ENCODE data around the gene AMMECR1.

The AMMECR1 gene

DNA sequence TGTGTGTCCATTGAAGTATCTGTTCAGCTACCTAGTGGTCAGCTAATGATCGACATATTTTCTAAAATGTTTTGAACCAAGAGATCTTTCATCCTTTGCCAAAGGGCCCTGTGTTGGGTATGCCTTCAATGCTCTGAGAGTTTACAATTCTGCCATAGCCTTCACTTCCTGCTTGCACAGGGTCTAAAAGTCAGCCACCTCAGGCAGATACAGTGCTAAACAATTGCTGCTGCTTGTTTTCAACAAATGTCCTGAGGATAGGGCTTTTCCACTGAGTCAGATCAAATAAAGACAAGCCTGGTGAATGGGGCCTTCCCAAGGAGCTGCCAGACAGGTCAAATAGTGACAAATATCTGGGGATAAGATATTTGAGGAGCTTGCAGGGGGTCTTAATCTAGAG, 16.7 kb downstream of the AMMECR1 start:
- FAIRE-seq (peak; percentile 41), DNase-seq (ENCODE audit: insufficient read length, low spot score) (no peak)
- TF ChIP-seq POLR2A (IDR thresholded peaks at IDR 0.05; ENCODE audit: low read depth, low read length), result no peak

DNA sequence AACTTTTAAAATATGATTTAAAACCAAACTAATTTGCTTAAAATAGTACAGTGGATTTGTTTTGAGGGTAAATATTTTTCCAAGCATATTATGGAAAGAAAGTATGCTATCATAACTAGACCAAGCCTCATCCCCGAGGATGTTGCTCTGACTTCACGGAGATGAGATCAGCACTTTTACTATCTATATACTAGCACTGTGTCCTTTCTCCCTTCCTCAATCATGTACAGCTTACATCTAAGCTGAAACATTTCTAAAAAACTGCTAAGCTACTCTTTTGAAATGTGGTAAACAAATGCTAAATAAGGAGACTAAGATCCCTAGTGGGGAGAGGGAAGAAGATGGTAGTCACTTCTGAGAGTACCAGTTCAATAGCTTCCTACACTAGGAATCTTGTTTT, 23.8 kb downstream of the AMMECR1 start:
- TF ChIP-seq POLR2A (IDR thresholded peaks at IDR 0.05; ENCODE audit: low read depth, low read length), result no peak
- DNase-seq (ENCODE audit: insufficient read length, low spot score) (no peak), FAIRE-seq (no peak)

DNA sequence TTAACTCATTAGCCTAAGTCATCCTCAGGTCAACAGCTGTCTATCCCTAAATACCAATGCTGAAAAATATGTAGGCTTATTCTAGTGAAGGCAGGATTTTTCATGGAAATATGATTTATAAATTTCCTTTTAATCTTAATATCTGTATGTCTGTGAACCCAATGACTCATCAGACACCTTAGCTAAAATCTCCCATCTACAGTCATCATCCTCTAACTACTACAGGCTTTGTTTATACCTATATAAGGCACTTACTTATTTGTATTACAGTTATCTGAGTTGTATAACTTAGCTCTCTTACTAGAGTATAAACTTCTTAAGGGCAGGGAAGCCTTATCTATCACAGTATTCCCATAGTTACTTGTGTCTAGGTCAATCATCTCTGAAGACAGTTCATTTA, 24.2 kb downstream of the AMMECR1 start:
- DNase-seq (ENCODE audit: insufficient read length, low spot score) (no peak), FAIRE-seq (no peak)
- no peak for TF ChIP-seq POLR2A (IDR thresholded peaks at IDR 0.05; ENCODE audit: low read depth, low read length)

DNA sequence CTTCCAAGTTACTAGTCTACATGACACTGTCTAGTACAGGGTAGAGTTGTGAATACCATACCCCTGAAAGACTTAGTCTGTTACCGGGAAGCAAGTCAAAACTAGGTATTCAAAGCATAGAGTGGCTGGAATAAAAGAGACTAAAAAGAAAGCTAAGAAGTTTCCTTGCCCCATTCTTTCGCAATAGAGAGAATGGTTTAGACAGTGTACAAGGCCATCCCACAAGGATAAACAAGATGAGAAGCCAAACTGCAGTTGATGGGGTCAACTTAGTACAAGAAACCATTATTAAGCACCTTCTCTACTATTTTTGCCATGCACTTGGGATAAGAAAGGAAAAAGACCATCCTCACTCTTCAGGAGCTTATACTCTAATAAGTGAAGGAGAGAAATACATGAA, 30.3 kb downstream of the AMMECR1 start:
- FAIRE-seq, result no peak
- no peak for DNase-seq (ENCODE audit: insufficient read length, low spot score)
- TF ChIP-seq POLR2A (IDR thresholded peaks at IDR 0.05; ENCODE audit: low read depth, low read length), result no peak

DNA sequence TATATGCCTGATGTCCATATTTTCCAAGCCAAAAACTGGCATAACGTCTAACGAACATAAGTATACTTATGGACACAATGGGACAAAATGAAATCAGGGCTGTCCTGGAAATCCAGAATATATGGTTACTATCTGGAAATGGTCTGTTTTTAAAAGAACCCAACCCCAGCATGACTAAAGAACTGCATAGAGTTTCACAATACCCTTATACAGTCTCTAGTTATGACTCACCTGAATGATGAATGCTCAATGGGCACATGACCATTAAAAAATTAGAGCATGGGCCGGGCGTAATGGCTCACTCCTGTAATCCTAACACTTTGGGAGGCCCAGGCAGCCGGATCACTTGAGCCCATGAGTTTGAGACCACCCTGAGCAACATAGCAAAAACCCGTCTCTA, 31.8 kb downstream of the AMMECR1 start:
- DNase-seq (ENCODE audit: insufficient read length, low spot score) (peak; percentile 4), FAIRE-seq (peak; percentile 87)
- TF ChIP-seq POLR2A (IDR thresholded peaks at IDR 0.05; ENCODE audit: low read depth, low read length), result no peak

DNA sequence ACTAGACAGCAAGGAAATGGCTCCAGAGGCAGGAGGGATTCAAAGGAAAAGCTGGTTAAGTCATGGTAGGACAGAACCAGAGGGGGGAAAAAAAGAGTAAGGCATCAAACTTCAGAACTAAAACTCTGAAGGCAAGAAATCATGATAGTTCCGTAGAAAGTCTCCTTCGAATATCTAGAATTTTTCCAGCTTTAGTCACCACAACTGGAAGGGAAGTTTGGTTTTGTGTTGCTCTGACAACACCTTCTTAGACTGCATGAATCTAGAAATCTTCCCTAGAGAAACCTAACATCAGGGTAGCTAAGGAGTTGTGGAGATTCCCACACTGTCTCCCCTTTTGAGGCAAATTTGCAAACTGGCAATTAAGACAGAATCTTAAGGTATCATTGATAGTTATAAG, 33.7 kb downstream of the AMMECR1 start:
- peak; percentile 6 for DNase-seq (ENCODE audit: insufficient read length, low spot score)
- no peak for TF ChIP-seq POLR2A (IDR thresholded peaks at IDR 0.05; ENCODE audit: low read depth, low read length)
- FAIRE-seq, result peak; percentile 94

DNA sequence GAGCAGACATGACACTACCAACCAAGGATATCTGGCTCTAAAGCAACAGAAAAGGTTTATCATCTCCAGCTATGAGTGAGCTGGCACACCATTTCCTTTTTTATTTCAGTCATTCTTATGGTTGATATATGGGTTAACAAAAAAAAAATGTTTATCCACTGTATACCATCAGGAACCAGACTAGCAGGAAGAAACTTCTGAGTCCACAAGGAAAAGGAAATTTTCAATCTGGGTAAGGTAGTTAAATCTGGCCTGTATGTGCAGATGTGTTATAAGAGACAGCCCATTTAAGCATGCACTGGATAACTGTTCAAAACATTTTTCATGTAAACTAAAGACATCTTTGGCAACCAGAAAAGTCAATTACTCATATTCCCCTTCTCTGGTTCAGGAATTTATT, 35.0 kb downstream of the AMMECR1 start:
- no peak for TF ChIP-seq POLR2A (IDR thresholded peaks at IDR 0.05; ENCODE audit: low read depth, low read length)
- FAIRE-seq (no peak), DNase-seq (ENCODE audit: insufficient read length, low spot score) (no peak)

DNA sequence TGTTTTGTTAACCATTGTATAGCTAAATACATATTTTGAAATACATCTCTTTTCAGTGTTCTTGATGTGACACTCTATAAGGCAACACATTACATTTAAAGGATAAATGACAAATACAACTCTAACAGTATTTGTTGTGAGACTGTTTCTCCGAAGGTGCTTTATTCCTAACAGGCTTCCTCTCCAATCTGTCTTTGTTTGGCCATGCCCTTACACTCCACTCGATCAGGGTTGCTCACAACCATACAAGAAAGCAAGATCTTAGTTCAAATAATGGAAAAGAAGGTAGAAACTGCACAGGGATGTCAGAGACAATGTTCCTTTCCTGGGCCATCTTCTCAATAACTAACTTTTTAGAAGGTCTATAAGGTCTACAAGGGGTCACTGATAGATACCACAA, 36.5 kb downstream of the AMMECR1 start:
- FAIRE-seq (no peak), DNase-seq (ENCODE audit: insufficient read length, low spot score) (no peak)
- no peak for TF ChIP-seq POLR2A (IDR thresholded peaks at IDR 0.05; ENCODE audit: low read depth, low read length)

DNA sequence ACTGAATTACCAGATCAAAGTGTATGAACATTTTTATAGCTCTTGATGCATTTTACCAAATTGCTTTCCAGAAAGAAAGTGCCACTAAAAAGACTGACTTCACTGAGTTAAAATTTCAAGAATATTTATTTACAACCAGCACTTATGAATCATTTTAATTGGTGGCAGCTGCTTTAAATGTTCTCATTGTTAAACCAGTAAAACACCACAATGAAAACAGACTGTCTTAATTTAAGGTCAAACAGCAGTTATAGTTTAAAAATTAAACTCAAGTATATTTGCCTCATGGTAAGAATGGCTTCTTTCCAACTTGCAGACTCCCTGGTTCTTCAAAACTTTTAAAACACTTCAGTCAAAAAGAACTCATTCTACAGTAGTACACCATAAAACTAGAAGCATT, 36.9 kb downstream of the AMMECR1 start:
- no peak for FAIRE-seq
- DNase-seq (ENCODE audit: insufficient read length, low spot score), result no peak
- no peak for TF ChIP-seq POLR2A (IDR thresholded peaks at IDR 0.05; ENCODE audit: low read depth, low read length)

DNA sequence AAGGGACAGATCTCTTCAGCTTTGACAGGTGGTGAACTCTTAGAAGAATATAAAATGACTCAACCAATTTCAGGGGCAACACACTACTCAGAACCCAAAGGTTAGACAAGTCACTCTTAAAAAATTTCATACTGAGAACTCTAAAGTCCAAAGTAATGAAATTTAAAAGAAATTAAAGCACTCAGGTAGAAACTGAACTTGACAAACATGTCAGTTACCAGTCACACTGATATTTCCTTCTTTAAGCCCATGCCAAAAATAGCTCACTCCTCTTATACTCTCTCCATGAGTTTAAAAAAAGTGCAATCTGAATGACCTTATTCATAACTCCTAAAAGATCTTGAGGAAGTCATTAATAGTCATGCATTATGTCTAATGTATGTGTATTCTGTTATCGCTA, 40.3 kb downstream of the AMMECR1 start:
- no peak for TF ChIP-seq POLR2A (IDR thresholded peaks at IDR 0.05; ENCODE audit: low read depth, low read length)
- FAIRE-seq, result no peak
- DNase-seq (ENCODE audit: insufficient read length, low spot score), result no peak

DNA sequence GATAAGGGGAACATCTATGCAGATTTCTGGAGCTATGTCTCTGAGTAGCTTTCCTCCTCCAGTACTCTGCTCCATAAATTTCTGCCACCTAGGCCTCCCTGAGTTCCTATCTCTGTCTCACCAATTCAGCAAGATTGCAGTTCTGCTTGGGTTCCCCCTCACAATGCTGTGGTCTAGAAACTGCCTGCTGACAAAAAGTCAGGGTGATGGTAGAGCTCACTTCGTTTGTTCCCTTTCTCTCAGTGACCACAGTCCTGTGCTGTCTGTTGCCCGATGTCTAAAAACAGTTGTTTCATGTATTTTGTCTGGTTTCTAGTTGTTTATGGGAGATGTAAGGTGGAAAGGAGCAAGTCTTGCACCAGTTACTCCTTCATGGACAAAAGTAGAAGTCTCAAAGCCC, 41.1 kb downstream of the AMMECR1 start:
- FAIRE-seq (no peak), DNase-seq (ENCODE audit: insufficient read length, low spot score) (no peak)
- TF ChIP-seq POLR2A (IDR thresholded peaks at IDR 0.05; ENCODE audit: low read depth, low read length), result no peak

DNA sequence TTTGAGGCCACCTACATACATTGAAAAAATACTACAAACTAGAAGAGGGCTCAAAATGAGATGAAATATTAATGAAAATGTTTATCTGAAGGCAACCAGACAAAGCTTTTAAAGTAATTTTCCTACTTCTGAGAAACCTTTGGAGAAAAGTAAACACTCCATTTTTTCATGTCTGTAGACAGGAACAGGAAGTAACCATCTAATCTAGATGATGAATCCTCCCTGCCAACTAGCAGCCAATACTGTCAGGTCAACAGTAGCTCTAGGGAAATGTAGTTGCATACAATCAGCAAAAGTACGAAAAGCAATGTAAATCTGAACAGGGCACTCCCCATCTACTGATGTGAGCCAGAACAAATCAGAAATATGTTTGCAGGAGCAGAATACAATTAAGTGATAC, 49.0 kb downstream of the AMMECR1 start:
- FAIRE-seq (no peak), DNase-seq (ENCODE audit: insufficient read length, low spot score) (no peak)
- no peak for TF ChIP-seq POLR2A (IDR thresholded peaks at IDR 0.05; ENCODE audit: low read depth, low read length)

DNA sequence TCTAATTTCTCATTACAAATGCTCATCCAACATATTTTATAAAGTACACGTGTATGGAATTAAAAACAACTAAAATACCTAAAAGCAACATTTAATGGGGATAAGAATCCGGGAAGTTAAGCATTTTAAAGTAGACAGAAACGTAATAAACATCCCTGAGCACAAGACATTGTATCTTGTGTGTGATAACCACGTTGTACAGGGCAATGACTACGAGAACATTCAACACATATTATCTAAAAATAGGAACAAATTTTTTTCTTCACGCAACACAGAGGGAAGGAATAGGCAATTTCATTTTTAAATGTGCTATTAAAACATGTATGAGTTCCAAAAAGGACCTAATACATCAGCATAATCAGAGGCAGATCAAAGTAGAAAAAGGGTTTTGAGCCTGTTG, 49.5 kb downstream of the AMMECR1 start:
- FAIRE-seq (no peak), DNase-seq (ENCODE audit: insufficient read length, low spot score) (no peak)
- no peak for TF ChIP-seq POLR2A (IDR thresholded peaks at IDR 0.05; ENCODE audit: low read depth, low read length)

DNA sequence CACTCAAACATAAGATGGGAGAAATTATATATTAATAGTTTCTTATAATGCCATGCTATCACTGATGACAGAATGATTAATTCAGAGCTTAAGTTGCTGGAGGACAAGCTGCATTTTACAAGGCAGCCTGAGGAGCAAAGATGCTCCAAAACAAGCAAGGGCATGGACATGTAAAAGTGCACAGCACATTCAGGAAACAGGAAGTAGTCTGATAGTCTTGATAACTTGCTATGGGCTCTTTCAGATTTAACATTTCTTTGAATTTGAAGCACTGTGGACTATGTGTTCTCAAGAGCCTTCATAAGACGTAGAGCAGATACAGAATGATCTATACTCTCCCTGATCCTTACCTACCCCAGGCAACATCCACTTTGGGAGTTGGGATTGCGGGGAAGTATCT, 50.0 kb downstream of the AMMECR1 start:
- no peak for DNase-seq (ENCODE audit: insufficient read length, low spot score)
- no peak for TF ChIP-seq POLR2A (IDR thresholded peaks at IDR 0.05; ENCODE audit: low read depth, low read length)
- no peak for FAIRE-seq

DNA sequence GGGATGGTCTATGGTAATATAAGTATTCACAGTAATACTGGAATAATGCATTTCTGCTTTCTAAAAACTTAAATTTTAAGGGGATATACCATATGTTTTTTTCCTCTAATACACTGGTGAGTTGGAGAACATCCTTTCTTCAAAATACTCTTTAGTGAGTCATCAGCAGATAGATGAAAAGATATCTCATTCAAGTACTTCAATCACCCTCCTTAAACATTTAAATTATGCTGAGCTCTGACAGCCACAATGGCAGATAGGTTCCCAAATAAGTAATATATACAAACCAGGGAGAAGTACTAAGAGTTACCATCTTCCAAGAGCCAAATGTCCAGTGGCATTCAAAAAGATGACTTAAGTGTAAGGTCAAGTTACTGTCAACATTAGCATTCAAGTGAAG, 52.2 kb downstream of the AMMECR1 start:
- DNase-seq (ENCODE audit: insufficient read length, low spot score) (no peak), FAIRE-seq (no peak)
- TF ChIP-seq POLR2A (IDR thresholded peaks at IDR 0.05; ENCODE audit: low read depth, low read length), result no peak

DNA sequence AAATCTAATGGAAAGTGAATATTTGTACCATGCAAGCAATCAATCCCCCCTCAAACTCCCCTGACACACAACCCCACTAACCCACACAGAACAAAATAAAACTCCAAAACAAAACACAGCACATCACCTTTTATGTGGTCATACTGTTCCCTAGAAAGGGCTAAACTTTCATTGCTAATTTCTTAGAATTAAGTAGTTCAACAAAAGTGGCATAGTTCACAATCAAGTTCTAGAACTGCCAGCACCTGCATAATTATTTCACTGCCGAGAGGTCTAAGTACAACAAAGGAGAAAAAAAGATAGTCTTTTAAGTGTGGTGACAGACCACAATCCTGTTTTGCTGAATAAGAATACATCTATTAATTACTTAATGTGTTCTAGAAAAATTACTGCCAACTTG, 58.8 kb downstream of the AMMECR1 start:
- DNase-seq (ENCODE audit: insufficient read length, low spot score) (no peak), FAIRE-seq (no peak)
- TF ChIP-seq POLR2A (IDR thresholded peaks at IDR 0.05; ENCODE audit: low read depth, low read length), result no peak
